Lower leg skin (tissue), 3 donors: ENCODE results near the gene ZNF507.

ENCODE experiments used
- CTCF ChIP-seq, 3 donors: fragments of 450-650 bp; IDR thresholded peaks; one replicate each; pipeline ENCODE4 v1.5.1; 2016; ENCODE audit warnings: antibody characterized with exemption in 3 of 3, mild to moderate bottlenecking in 3 of 3, moderate library complexity in 2 of 3
- POLR2A ChIP-seq, 2 donors: fragments of 450-650 bp; IDR thresholded peaks; one replicate each; pipeline ENCODE4 v1.6.1; 2016 to 2017; ENCODE audit warnings: antibody characterized with exemption in 2 of 2, mild to moderate bottlenecking in 1 of 2, moderate library complexity in 1 of 2

DNA sequence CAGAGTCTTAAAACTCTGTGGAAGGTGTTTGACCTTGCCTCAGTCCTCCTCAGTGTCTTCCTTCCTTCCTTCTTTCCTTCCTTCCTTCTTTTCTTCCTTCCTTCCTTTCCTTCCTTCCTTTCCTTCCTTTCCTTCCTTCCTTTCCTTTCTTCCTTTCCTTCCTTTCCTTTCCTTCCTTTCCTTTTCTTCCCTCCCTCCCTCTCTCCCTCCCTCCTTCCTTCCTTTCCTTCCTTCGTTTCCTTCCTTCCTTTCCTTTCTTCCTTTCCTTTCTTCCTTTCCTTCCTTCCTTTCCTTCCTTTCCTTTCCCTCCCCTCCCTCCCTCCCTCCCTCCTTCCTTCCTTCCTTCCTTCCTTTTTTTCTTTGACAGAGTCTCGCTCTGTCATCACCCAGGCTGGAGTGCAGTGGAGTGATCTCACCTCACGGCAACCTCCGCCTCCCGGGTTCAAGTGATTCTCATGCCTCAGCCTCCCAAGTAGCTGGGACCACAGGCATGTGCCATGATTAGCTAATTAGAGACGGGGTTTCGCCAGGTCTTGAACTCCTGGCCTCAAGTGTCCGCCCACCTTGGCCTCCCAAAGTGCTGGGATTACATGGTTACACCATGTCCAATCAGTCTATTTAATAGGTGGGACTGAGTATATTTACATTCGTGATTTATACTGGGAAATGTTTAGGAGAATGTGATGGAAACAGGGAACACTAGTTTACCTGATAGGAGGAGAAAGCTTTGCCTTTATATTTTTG is 16.3 kb downstream of the ZNF507 start:
- TF ChIP-seq CTCF (IDR thresholded peaks at IDR 0.05) (no peak), POLR2A (IDR thresholded peaks at IDR 0.05) (no peak)
